ENCODE results near the gene TMEM191B.
"Not testable (repeated sequence)": the region's sequence is repeated elsewhere in the genome, so short reads cannot be mapped to it uniquely, and the experiment has no call there.

The TMEM191B gene

GRCh38 chr22:18558939-18559338 lies 31.3 kb downstream of the TMEM191B start:
- DNase-seq = not testable (repeated sequence)

- not testable (repeated sequence) for DNase-seq
These were observed 32.7 kb downstream of the TMEM191B start for GRCh38 chr22:18560099-18560974.

GRCh38 chr22:18570509-18571246 lies 43.1 kb downstream of the TMEM191B start:
- not testable (repeated sequence) for DNase-seq

GRCh38 chr22:18573483-18574164 lies 46.0 kb downstream of the TMEM191B start:
- DNase-seq = not testable (repeated sequence)

GRCh38 chr22:18574555-18574954 lies 47.0 kb downstream of the TMEM191B start:
- DNase-seq = not testable (repeated sequence)

- not testable (repeated sequence) for DNase-seq
These were observed 48.1 kb downstream of the TMEM191B start for GRCh38 chr22:18575686-18576085.

- not testable (repeated sequence) for DNase-seq
These were observed 49.7 kb downstream of the TMEM191B start for GRCh38 chr22:18577090-18577818.

- DNase-seq = not testable (repeated sequence)
These were observed 50.2 kb downstream of the TMEM191B start for GRCh38 chr22:18577847-18578246.
